OCI-LY1 (cell line): ENCODE measurements around the gene PDE1A.

Experiments used
- H2AFZ ChIP-seq: fragments of 200-600 bp; sonication (generic), shearing (Covaris generic); 2 replicates; pipeline ENCODE4 v1.6.0; 2014; ENCODE audit warnings: antibody characterized with exemption, mild to moderate bottlenecking, low read length
- H3F3A ChIP-seq: fragments of 200-600 bp; sonication (generic), shearing (Covaris generic); 2 replicates; pipeline ENCODE4 v1.6.0; 2014; ENCODE audit warnings: mild to moderate bottlenecking, antibody characterized with exemption, low read length, moderate library complexity; ENCODE audit not compliant: insufficient read depth
- H3K27ac ChIP-seq: fragments of 200-600 bp; sonication (generic); 2 replicates; pipeline ENCODE4 v1.5.1; 2014; ENCODE audit warnings: low read length, mixed run types, mild to moderate bottlenecking, low read depth; ENCODE audit not compliant: poor library complexity, severe bottlenecking
- H3K27me3 ChIP-seq: fragments of 200-600 bp; sonication (generic); 2 replicates; pipeline ENCODE4 v1.6.0; 2014; ENCODE audit warnings: antibody characterized with exemption, mild to moderate bottlenecking, low read length, moderate library complexity; ENCODE audit not compliant: insufficient read depth
- H3K36me3 ChIP-seq: fragments of 200-600 bp; sonication (generic); 2 replicates; pipeline ENCODE4 v1.6.1; 2014; ENCODE audit warnings: mild to moderate bottlenecking, antibody characterized with exemption, low read length, moderate library complexity, mixed read lengths; ENCODE audit not compliant: insufficient read depth
- H3K4me1 ChIP-seq: fragments of 200-600 bp; sonication (generic); 2 replicates; pipeline ENCODE4 v1.5.1; 2014; ENCODE audit warnings: mild to moderate bottlenecking, low read length, moderate library complexity; ENCODE audit not compliant: insufficient read depth, severe bottlenecking
- H3K4me2 ChIP-seq: fragments of 200-600 bp; sonication (generic), shearing (Covaris generic); 2 replicates; pipeline ENCODE4 v1.6.1; 2014; ENCODE audit warnings: low read length
- H3K4me3 ChIP-seq: fragments of 200-600 bp; sonication (generic); 2 replicates; pipeline ENCODE4 v1.5.1; 2014; ENCODE audit warnings: low read length, low read depth, mild to moderate bottlenecking, mixed read lengths; ENCODE audit not compliant: poor library complexity, severe bottlenecking
- H3K79me2 ChIP-seq: fragments of 200-600 bp; shearing (Covaris generic); 2 replicates; pipeline ENCODE4 v1.6.1; 2016; ENCODE audit warnings: mixed run types, low read length, mixed read lengths; ENCODE audit not compliant: insufficient read depth
- H3K9ac ChIP-seq: fragments of 200-600 bp; sonication (generic), shearing (Covaris generic); 2 replicates; pipeline ENCODE4 v1.6.1; 2014; ENCODE audit warnings: mild to moderate bottlenecking, low read length, mixed read lengths
- H3K9me2 ChIP-seq: fragments of 200-600 bp; sonication (generic), shearing (Covaris generic); 2 replicates; pipeline ENCODE4 v1.6.1; 2014; ENCODE audit warnings: low read depth, mild to moderate bottlenecking, low read length, mixed read lengths
- H3K9me3 ChIP-seq: fragments of 200-600 bp; shearing (Covaris generic); 2 replicates; pipeline ENCODE4 v1.6.1; 2014; ENCODE audit warnings: low read length, mixed read lengths
- H4K20me1 ChIP-seq: fragments of 200-600 bp; sonication (generic), shearing (Covaris generic); 2 replicates; pipeline ENCODE4 v1.6.0; 2016; ENCODE audit warnings: mild to moderate bottlenecking, low read length; ENCODE audit not compliant: insufficient read depth
- CTCF ChIP-seq: fragments of 200-600 bp; sonication (generic), shearing (Covaris generic); IDR thresholded peaks from 2 replicates; pipeline ENCODE4 v1.5.1; 2017; ENCODE audit warnings: mild to moderate bottlenecking, antibody characterized with exemption, low read length, moderate library complexity, mixed read lengths
- EZH2 ChIP-seq: fragments of 200-600 bp; sonication (generic), shearing (Covaris generic); IDR thresholded peaks from 2 replicates; pipeline ENCODE4 v1.8.0; 2017; ENCODE audit warnings: borderline replicate concordance, mixed run types, mild to moderate bottlenecking, antibody characterized with exemption, low read length, moderate library complexity, mixed read lengths

PDE1A gene

GRCh38 chr2:182165202-182165601 lies 261.6 kb downstream of the PDE1A start:
- no peak overlapping the region for H3K4me3 ChIP-seq
- H3K4me2 ChIP-seq: no peak overlapping the region
- no peak overlapping the region for H3K27ac ChIP-seq
- H3K9ac ChIP-seq: no peak overlapping the region
- H3K4me1 ChIP-seq: no peaks in the 10 kb centered on the region
- no peak overlapping the region for H2AFZ ChIP-seq
- no peaks in the 10 kb centered on the region for H3K9me3 ChIP-seq
- H4K20me1 ChIP-seq: no peaks in the 10 kb centered on the region
- TF ChIP-seq EZH2: no peak
- TF ChIP-seq CTCF: no peak
- no peaks in the 10 kb centered on the region for H3F3A ChIP-seq
- H3K36me3 ChIP-seq: no peaks in the 10 kb centered on the region
- H3K79me2 ChIP-seq: no peaks in the 10 kb centered on the region
- H3K9me2 ChIP-seq: no peaks in the 10 kb centered on the region
- no peaks in the 10 kb centered on the region for H3K27me3 ChIP-seq

GRCh38 chr2:182164686-182165085 lies 262.1 kb downstream of the PDE1A start:
- Histone ChIP-seq H3K4me3 (no peak overlapping the region), H3K79me2 (no peaks in the 10 kb centered on the region), H4K20me1 (no peaks in the 10 kb centered on the region), H2AFZ (no peak overlapping the region), H3K4me1 (no peaks in the 10 kb centered on the region), H3K27ac (no peak overlapping the region), H3K36me3 (no peaks in the 10 kb centered on the region), H3F3A (no peaks in the 10 kb centered on the region), H3K9ac (no peak overlapping the region), H3K9me3 (no peaks in the 10 kb centered on the region), H3K27me3 (no peaks in the 10 kb centered on the region), H3K4me2 (no peak overlapping the region), H3K9me2 (no peaks in the 10 kb centered on the region)
- TF ChIP-seq CTCF (no peak), EZH2 (no peak)

- H2AFZ ChIP-seq: no peak overlapping the region
- H3F3A ChIP-seq: no peaks in the 10 kb centered on the region
- H3K9me2 ChIP-seq: no peaks in the 10 kb centered on the region
- H3K27ac ChIP-seq: no peak overlapping the region
- H3K9me3 ChIP-seq: no peaks in the 10 kb centered on the region
- TF ChIP-seq CTCF: no peak
- TF ChIP-seq EZH2: no peak
- no peaks in the 10 kb centered on the region for H4K20me1 ChIP-seq
- no peak overlapping the region for H3K9ac ChIP-seq
- no peaks in the 10 kb centered on the region for H3K4me1 ChIP-seq
- H3K36me3 ChIP-seq: no peaks in the 10 kb centered on the region
- H3K4me2 ChIP-seq: no peak overlapping the region
- H3K4me3 ChIP-seq: no peak overlapping the region
- H3K79me2 ChIP-seq: no peaks in the 10 kb centered on the region
- no peaks in the 10 kb centered on the region for H3K27me3 ChIP-seq
Observed at GRCh38 chr2:182163878-182164277, 263.0 kb downstream of the PDE1A start.
